Calu3 (cell line): Measurements from ENCODE around the gene DCTN3. TPM values are rescaled to one million over a fixed set of nuclear protein-coding genes. Genes with fewer than 3 reads are reported as not detected.
A peak's percentile ranks its signal among the peaks of the same experiment; 100 is the strongest.

Experiments
- BruUV-seq: library from RNA; stranded (reverse); fragments of 400-500 nt; replicated peaks from 2 replicates; lab custom pipeline; 2021; lab: Mats Ljungman, UMichigan
- CTCF ChIA-PET: fragments of 300-600 bp; sonication (Branson Sonifier 250); formaldehyde crosslinking; loops from one replicate; lab custom pipeline; 2022; ENCODE audit warnings: antibody characterized with exemption; lab: Charles Lee
- DNase-seq: peaks from one replicate; pipeline ENCODE4 v3.0.0; 2022
- H3K27ac Mint-ChIP-seq: one replicate; pipeline ENCODE4 v1.8.0; 2022; ENCODE audit warnings: mixed read lengths; ENCODE audit not compliant: unreplicated experiment
- H3K27me3 Mint-ChIP-seq: one replicate; pipeline ENCODE4 v1.8.0; 2022; ENCODE audit warnings: mixed read lengths; ENCODE audit not compliant: unreplicated experiment
- H3K36me3 Mint-ChIP-seq: one replicate; pipeline ENCODE4 v1.8.0; 2022; ENCODE audit warnings: mild to moderate bottlenecking, moderate library complexity, mixed read lengths; ENCODE audit not compliant: insufficient read depth, unreplicated experiment
- H3K4me1 Mint-ChIP-seq: one replicate; pipeline ENCODE4 v1.8.0; 2022; ENCODE audit warnings: mild to moderate bottlenecking, low read depth, mixed read lengths; ENCODE audit not compliant: unreplicated experiment
- H3K4me3 Mint-ChIP-seq: one replicate; pipeline ENCODE4 v1.8.0; 2022; ENCODE audit warnings: mild to moderate bottlenecking, low read depth, moderate library complexity, mixed read lengths; ENCODE audit not compliant: unreplicated experiment
- H3K9me3 Mint-ChIP-seq: one replicate; pipeline ENCODE4 v1.8.0; 2022; ENCODE audit warnings: low read depth, mixed read lengths; ENCODE audit not compliant: unreplicated experiment
- intact Hi-C: fragments of 100-400 bp; cut with micrococcal nuclease; formaldehyde crosslinking; loops from one replicate; pipeline ENCODE4 v1.10.0; 2022; ENCODE audit not compliant: unreplicated experiment
- total RNA-seq: library from RNA; stranded (reverse); gene quantifications from 2 replicates; pipeline ENCODE4 v1.2.3, GENCODE V29; 2022
- TF ChIP-seq, protein P1 (sequence below): fragments of 200-600 bp; IDR thresholded peaks from one replicate; pipeline ENCODE4 v1.8.0; 2022; ENCODE audit warnings: antibody characterized with exemption; ENCODE audit not compliant: unreplicated experiment

The DCTN3 gene
- total RNA-seq, 1 experiment from 2014 or later: 51.8 TPM

DNA sequence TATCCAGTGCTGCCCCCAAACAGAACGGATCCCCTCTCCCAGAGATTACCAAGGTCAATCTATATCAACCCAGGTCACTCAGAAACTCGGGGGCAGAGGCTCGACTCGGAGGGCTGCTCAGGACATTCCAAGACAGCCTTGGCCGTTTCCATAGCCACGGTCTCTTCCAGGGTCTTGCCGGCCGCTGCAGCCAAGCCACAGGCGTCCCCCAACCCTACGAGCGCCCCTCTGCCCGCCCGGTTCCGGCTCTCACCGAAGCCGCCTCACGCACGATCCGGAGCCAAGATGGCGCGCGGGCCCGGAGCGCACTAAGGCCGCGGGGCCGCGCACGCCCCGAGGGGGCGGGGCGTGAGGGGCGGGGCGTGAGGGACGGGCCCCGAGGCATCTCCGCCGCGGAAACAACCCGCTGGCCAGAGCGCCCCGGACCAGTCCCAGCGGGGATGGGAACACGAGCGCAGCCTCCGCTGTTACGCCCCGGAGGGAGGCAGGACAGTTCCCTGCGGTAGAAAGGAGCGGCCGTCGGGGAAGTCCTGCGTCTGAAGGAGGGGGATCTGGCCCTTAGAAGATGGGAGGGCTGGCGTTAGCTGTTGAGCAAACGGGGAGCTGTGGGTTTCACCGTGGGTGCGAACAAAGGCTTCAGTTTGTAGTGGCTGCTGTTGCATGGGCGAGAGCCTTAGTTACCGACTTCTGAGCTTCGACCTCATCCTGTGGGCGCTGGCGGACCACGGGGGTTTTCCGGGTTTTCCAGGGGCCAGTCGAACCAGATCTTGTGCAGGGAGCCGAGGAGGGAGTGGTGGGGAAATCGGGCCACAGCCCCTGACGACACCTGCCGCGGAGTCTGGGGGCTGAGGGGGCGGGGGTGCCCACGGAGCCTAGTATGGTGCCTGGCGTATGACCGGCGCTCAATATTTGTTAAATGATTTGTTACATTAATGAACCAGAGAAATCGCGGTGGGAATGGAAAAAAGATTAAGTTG lies 8.2 kb downstream of the DCTN3 start, which contains the start of gene RPP25L:
Gene RPP25L, minus strand, starts transcription at position 287 of the 977 bp plus-strand sequence. CDS start 801 bp downstream, outside the sequence.
- Mint-ChIP-seq H3K4me3 (peak within 1 kb of the TSS; percentile 86), H3K36me3 (peaks cover 16% of the 10 kb centered on the region), H3K27ac (peak within 1 kb of the TSS; percentile 79), H3K4me1 (no peaks in the 10 kb centered on the region), H3K9me3 (no peaks in the 10 kb centered on the region), H3K27me3 (no peaks in the 10 kb centered on the region)
- intact Hi-C loops: loop anchor here (1.0 kb wide), 1 partner anchor 22 kb away; no protein-coding TSS in a partner anchor
- DNase-seq: peak; percentile 84
- TF ChIP-seq, protein P1, sequence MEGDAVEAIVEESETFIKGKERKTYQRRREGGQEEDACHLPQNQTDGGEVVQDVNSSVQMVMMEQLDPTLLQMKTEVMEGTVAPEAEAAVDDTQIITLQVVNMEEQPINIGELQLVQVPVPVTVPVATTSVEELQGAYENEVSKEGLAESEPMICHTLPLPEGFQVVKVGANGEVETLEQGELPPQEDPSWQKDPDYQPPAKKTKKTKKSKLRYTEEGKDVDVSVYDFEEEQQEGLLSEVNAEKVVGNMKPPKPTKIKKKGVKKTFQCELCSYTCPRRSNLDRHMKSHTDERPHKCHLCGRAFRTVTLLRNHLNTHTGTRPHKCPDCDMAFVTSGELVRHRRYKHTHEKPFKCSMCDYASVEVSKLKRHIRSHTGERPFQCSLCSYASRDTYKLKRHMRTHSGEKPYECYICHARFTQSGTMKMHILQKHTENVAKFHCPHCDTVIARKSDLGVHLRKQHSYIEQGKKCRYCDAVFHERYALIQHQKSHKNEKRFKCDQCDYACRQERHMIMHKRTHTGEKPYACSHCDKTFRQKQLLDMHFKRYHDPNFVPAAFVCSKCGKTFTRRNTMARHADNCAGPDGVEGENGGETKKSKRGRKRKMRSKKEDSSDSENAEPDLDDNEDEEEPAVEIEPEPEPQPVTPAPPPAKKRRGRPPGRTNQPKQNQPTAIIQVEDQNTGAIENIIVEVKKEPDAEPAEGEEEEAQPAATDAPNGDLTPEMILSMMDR: no peak
- BruUV-seq: no TSS peak
- CTCF ChIA-PET: interaction anchor here (1.0 kb wide), 1 partner anchor 22 kb away, joined by 3 read pairs; no protein-coding TSS in a partner anchor

DNA sequence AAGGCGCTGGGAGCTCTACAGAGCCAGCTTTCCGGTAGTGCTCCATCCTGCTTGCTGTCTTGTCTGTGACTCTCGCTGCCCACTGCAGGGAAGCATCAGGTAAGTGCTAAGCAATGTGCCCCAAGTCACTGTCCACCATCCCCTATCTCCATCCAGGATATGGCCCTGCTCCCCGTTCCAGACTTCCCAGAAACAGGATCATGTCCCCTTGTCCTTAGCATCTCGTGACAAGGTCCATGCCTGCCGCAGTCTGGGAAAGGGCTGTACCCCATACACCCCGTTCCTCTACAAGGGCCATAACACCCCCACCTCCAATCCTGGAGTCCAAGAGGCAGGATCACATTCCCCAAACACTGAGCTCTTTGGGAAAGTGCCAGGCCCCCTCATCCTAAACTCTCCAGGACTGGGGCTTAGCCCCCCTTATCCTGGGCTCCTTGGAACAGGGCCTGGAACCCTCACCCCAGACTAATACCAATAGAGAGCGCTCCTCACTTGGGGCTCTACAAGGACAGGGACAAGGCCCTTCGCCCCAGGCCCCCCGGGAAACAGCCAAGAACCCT lies 9.0 kb downstream of the DCTN3 start:
- Mint-ChIP-seq H3K9me3 (no peaks in the 10 kb centered on the region), H3K4me1 (no peaks in the 10 kb centered on the region), H3K27ac (peak overlapping the region; percentile 79), H3K4me3 (peak overlapping the region; percentile 86), H3K36me3 (peaks cover 16% of the 10 kb centered on the region), H3K27me3 (no peaks in the 10 kb centered on the region)
- DNase-seq: no peak
- intact Hi-C loops: no loop called here
- TF ChIP-seq, protein P1: no peak
- CTCF ChIA-PET: no interaction called here
- BruUV-seq: TSS peak; percentile 53

DNA sequence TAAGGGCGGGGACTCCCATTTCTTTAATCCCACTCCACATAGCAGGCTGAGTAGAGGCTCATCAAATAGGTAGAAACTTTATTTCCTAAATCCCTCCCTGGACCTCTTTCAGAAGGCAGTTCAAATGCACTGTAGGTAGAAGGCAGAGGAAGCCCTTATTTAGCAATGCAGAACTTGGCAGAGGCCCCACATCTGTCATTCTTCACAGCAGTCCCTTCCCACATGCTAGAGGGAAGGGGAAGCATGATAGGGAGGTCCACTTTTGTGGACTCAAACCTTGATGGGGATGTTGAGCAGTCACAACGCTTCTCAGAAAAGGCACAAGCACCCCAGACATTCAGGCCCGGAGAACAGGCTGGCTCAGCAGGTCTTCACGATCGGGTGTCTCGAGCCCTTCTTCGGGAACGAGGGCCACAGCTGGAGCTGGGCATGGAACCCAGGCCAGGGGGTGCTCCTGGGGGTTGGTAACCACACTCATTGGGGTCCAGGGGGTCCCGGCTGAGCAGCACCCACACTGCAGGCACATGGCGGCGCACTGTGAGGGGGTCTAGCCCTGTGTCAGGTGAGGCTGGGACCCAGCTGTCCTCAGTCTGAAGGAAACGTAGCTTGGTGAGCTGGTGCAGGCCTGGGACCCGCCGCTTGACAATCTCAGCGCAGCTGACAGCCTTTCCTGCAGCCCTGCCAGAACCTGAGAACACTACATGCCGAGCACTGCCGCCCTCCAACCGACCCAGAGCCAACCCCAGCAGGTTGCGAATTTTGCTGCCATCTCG lies 9.7 kb downstream of the DCTN3 start:
- TF ChIP-seq, protein P1: no peak
- Mint-ChIP-seq H3K36me3 (peaks cover 16% of the 10 kb centered on the region), H3K27me3 (no peaks in the 10 kb centered on the region), H3K9me3 (no peaks in the 10 kb centered on the region), H3K4me3 (peak overlapping the region; percentile 86), H3K27ac (no peak overlapping the region), H3K4me1 (no peaks in the 10 kb centered on the region)
- intact Hi-C loops: no loop called here
- CTCF ChIA-PET: no interaction called here
- BruUV-seq: no TSS peak
- DNase-seq: no peak

DNA sequence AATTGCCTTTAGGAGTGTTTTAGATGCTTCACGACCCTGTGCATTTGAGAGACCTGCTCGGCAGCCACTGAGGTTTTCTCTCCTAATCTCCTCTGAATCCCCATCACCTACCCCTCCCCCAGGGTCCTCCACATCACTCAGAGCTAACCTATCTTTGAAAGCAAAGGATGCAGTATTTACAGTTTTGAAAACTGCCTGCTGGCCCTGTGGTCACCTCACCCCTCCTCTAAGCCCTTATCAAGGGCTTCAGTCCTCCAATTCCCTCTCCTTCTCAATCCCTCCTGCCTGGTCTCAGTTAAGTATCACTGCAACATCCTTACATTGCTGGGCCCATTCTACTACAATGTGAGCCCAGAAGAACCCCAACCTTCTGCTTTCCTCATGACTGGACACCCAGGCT lies 13.0 kb downstream of the DCTN3 start:
- Mint-ChIP-seq H3K9me3 (no peaks in the 10 kb centered on the region), H3K36me3 (peaks cover 11% of the 10 kb centered on the region), H3K27ac (no peak overlapping the region), H3K27me3 (peaks cover 13% of the 10 kb centered on the region), H3K4me1 (no peaks in the 10 kb centered on the region), H3K4me3 (no peak overlapping the region)
- BruUV-seq: no TSS peak
- intact Hi-C loops: no loop called here
- TF ChIP-seq, protein P1: no peak
- no peak for DNase-seq
- CTCF ChIA-PET: no interaction called here
